ENCODE results near the gene MACROD2.
"Not testable (repeated sequence)": the region's sequence is repeated elsewhere in the genome, so short reads cannot be mapped to it uniquely, and the experiment has no call there.

MACROD2 gene

DNA sequence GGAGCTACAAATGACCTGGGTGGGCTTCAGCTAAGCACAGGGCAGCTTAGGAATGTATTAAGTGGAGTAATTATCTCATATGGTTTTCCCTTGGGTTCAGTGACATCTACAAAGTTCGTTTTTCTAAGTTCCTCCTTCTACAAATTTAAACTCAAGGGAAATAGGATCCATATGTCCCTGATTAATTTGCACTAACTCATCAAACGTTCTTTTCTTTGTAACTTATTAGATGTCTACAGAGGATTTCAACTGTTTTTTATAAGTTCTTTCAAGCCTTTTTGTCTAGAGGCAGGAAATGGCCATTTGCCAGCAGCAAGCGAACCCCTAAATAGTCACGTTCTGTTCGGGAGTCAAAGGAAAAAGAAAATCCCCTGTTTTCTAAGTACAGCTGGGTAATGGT is 1517.6 kb downstream of the MACROD2 start:
- TF ChIP-seq, protein P1, sequence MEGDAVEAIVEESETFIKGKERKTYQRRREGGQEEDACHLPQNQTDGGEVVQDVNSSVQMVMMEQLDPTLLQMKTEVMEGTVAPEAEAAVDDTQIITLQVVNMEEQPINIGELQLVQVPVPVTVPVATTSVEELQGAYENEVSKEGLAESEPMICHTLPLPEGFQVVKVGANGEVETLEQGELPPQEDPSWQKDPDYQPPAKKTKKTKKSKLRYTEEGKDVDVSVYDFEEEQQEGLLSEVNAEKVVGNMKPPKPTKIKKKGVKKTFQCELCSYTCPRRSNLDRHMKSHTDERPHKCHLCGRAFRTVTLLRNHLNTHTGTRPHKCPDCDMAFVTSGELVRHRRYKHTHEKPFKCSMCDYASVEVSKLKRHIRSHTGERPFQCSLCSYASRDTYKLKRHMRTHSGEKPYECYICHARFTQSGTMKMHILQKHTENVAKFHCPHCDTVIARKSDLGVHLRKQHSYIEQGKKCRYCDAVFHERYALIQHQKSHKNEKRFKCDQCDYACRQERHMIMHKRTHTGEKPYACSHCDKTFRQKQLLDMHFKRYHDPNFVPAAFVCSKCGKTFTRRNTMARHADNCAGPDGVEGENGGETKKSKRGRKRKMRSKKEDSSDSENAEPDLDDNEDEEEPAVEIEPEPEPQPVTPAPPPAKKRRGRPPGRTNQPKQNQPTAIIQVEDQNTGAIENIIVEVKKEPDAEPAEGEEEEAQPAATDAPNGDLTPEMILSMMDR (IDR thresholded peaks at IDR 0.05; ENCODE audit: extremely low read depth, missing control alignments): no peak
- DNase-seq (ENCODE audit: low spot score): no peak

- no peak for DNase-seq (ENCODE audit: low spot score)
These were observed 1520.4 kb downstream of the MACROD2 start for GRCh38 chr20:15515691-15516090.

GRCh38 chr20:15520930-15521524 is 1525.7 kb downstream of the MACROD2 start:
- TF ChIP-seq, protein P1 (IDR thresholded peaks at IDR 0.05; ENCODE audit: extremely low read depth, missing control alignments): no peak
- no peak for DNase-seq (ENCODE audit: low spot score)

More at GRCh38 chr20:15515691-15516090, 1520.4 kb downstream of the MACROD2 start:
- TF ChIP-seq, protein P1 (IDR thresholded peaks at IDR 0.05; ENCODE audit: extremely low read depth, missing control alignments): no peak

DNA sequence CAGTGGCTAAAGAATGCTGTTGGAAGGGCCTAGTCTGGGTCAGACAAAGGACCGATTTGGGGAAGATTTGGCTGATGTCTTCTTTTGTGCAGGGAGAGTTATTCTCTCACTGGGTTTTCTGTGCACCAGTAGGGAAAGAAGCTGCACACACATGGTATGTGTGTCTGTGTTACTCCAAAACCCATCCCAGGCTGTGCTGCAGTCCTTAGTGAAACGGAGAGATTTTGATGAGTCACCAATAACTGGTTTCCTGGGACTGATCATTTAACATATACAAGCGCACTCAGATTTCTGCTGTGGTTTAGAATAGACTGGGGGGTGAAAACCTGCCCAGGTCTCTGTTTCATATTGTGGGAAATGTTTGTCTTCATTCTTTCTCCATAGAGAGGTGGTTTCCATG is 1528.1 kb downstream of the MACROD2 start:
- DNase-seq (ENCODE audit: low spot score): no peak
- TF ChIP-seq, protein P1 (IDR thresholded peaks at IDR 0.05; ENCODE audit: extremely low read depth, missing control alignments): no peak

- TF ChIP-seq, protein P1 (IDR thresholded peaks at IDR 0.05; ENCODE audit: extremely low read depth, missing control alignments): no peak
- DNase-seq (ENCODE audit: low spot score): no peak
These were observed 1533.2 kb downstream of the MACROD2 start for GRCh38 chr20:15528391-15529111.

- TF ChIP-seq, protein P1 (IDR thresholded peaks at IDR 0.05; ENCODE audit: extremely low read depth, missing control alignments): no peak
- no peak for DNase-seq (ENCODE audit: low spot score)
These were observed 1540.5 kb downstream of the MACROD2 start for GRCh38 chr20:15535863-15536262.

- not testable (repeated sequence) for DNase-seq (ENCODE audit: low spot score)
These were observed 1541.9 kb downstream of the MACROD2 start for GRCh38 chr20:15537200-15537599.

- no peak for DNase-seq (ENCODE audit: low spot score)
- TF ChIP-seq, protein P1 (IDR thresholded peaks at IDR 0.05; ENCODE audit: extremely low read depth, missing control alignments): no peak
These were observed 1547.3 kb downstream of the MACROD2 start for GRCh38 chr20:15542655-15543054.
